Sigmoid colon (tissue), 7 donors: ENCODE measurements around the gene GPX3. TPM values are rescaled to one million over a fixed set of nuclear protein-coding genes. Genes with fewer than 3 reads are reported as not detected.

Source experiments
- DNase-seq: peaks from one replicate; pipeline ENCODE4 v3.0.0-alpha.2; 2019
- H3K27ac ChIP-seq, 4 donors: fragments of 200-600 bp; sonication (generic); one replicate each; pipeline ENCODE4 v1.5.1; 2016 to 2019; ENCODE audit warnings: mild to moderate bottlenecking in 1 of 4
- H3K27me3 ChIP-seq, 3 donors: fragments of 200-600 bp; sonication (generic); one replicate each; pipeline ENCODE4 v1.5.1; 2019; ENCODE audit warnings: mild to moderate bottlenecking in 1 of 3
- H3K36me3 ChIP-seq, 4 donors: fragments of 200-600 bp; sonication (generic); one replicate each; pipeline ENCODE4 v1.5.1; 2016 to 2019
- H3K4me1 ChIP-seq, 4 donors: fragments of 200-600 bp; sonication (generic); one replicate each; pipeline ENCODE4 v1.5.1; 2017 to 2019
- H3K4me3 ChIP-seq, 4 donors: fragments of 200-600 bp; sonication (generic); one replicate each; pipeline ENCODE4 v1.5.1; 2017 to 2019; ENCODE audit warnings: mild to moderate bottlenecking in 2 of 4, moderate library complexity in 1 of 4
- H3K9me3 ChIP-seq, 4 donors: fragments of 200-600 bp in 3 of 4; sonication (generic) in 3 of 4; one replicate each; pipeline versions ENCODE4 v1.5.1 to v1.6.1; 2013 to 2019
- CTCF ChIP-seq, 4 experiments: fragments of 450-650 bp in 3 of 4; fragments of 200-600 bp in 1 of 4; IDR thresholded peaks; one replicate each; pipeline ENCODE4 v1.5.1; 2016 to 2019; ENCODE audit warnings: antibody characterized with exemption in 4 of 4, mild to moderate bottlenecking in 3 of 4, moderate library complexity in 2 of 4
- EP300 ChIP-seq, 4 donors: sonication (generic); formaldehyde crosslinking; IDR thresholded peaks; one replicate each; pipeline ENCODE4 v1.6.1; 2017; ENCODE audit warnings: antibody characterized with exemption in 4 of 4
- POLR2A ChIP-seq, 2 donors: fragments of 450-650 bp; IDR thresholded peaks; one replicate each; pipeline ENCODE4 v1.6.1; 2016; ENCODE audit warnings: antibody characterized with exemption in 2 of 2, mild to moderate bottlenecking in 2 of 2, moderate library complexity in 2 of 2
- POLR2AphosphoS5 ChIP-seq, 4 donors: sonication (generic); formaldehyde crosslinking; IDR thresholded peaks; one replicate each; pipeline ENCODE4 v1.6.1; 2017; ENCODE audit warnings: antibody characterized with exemption in 4 of 4
- WGBS, 2 donors: extraction: QIAGEN DNeasy Blood & Tissue Kit; methylation state at CpG; one replicate each; pipeline ENCODE4 v1.1.7; 2013; 5-methylcytosine and 5-hydroxymethylcytosine counted together
- intact Hi-C: fragments of 100-400 bp; cut with DNase I; formaldehyde crosslinking; loops from one replicate; pipeline ENCODE4 v1.15.1; 2023
- polyA plus RNA-seq, 3 donors: library from polyadenylated mRNA; stranded (reverse); fragments of 200-250 nt; gene quantifications; one replicate each; pipeline ENCODE4 v1.2.3, GENCODE V29; 2013
- total RNA-seq, 4 donors: library from RNA; depleted of rRNA; stranded (reverse); fragments of >200 nt; gene quantifications; one replicate each; pipeline ENCODE4 v1.1.0, GENCODE V29; 2016
- donor health status: healthy with polysubstance abuse.
- donor health status: Bipolar disorder and iron deficiency.
- donor health status: healthy.

GPX3 gene
- total and polyA plus RNA-seq, 7 donors, result 85.1 to 2,079 (median 805) TPM

DNA sequence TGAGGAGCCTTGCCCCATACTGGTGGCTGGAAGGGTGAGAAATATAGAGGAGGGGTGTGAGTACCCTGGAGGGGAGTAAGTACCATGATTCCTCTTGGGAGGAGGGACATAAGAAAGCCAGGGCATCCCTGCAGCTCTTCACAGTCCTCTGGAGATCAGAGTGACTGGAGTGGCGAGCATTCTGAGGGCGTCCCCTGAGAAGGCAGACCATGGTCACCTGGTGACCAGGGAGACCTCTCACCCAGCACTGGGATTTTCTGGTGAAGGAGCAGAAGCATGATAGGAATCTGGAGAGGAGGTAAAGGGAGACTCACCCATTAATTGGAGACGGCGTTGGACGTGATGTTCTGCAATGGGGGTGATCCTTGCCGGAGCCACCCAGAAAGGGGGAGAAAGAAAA is 27.7 kb upstream of the GPX3 start:
- no peak for TF ChIP-seq POLR2AphosphoS5 (IDR thresholded peaks at IDR 0.05)
- no peak for TF ChIP-seq POLR2A (IDR thresholded peaks at IDR 0.05)
- no peak for TF ChIP-seq EP300 (IDR thresholded peaks at IDR 0.05)
- TF ChIP-seq CTCF (IDR thresholded peaks at IDR 0.05), result no peak
- no peak overlapping the region for H3K4me3 ChIP-seq
- no peak for DNase-seq
- peaks cover 0 to 3% (median 0%) of the 10 kb centered on the region in 4 donors for H3K9me3 ChIP-seq
- H3K27ac ChIP-seq, result no peak overlapping the region
- no peaks in the 10 kb centered on the region for H3K4me1 ChIP-seq
- intact Hi-C loops, result no loop called here
- 96 to 97% methylated on average over 6 of the region's 6 CpGs for whole genome bisulfite sequencing, 2 donors
- H3K27me3 ChIP-seq, result no peaks in the 10 kb centered on the region
- H3K36me3 ChIP-seq, result no peaks in the 10 kb centered on the region

DNA sequence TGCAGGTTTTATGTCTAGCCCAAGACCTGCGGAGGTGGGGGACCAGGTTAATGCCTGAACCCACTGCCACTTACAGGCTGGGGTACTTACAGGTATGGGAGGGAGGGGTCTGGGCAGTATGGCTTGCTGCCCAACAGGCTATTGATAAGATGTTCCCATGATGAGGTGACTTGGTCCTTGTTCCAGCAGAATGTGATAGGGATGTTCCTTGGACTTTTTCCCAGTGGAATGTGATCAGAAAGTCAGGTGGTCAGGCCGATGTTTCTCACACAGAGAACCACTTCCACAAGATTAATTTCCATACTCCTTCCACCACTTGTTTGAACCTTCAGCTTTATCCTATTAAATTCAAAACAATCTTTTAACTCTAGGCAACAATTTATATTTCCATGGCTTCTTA is 27.0 kb upstream of the GPX3 start:
- DNase-seq, result no peak
- peaks cover 0 to 3% (median 0%) of the 10 kb centered on the region in 4 donors for H3K9me3 ChIP-seq
- WGBS, 2 donors, result 70 to 90% methylated on average over 2 of the region's 2 CpGs
- TF ChIP-seq CTCF (IDR thresholded peaks at IDR 0.05), result no peak
- no peak for TF ChIP-seq POLR2A (IDR thresholded peaks at IDR 0.05)
- no peak for TF ChIP-seq EP300 (IDR thresholded peaks at IDR 0.05)
- TF ChIP-seq POLR2AphosphoS5 (IDR thresholded peaks at IDR 0.05), result no peak
- no peaks in the 10 kb centered on the region for H3K27me3 ChIP-seq
- intact Hi-C loops, result no loop called here
- H3K36me3 ChIP-seq, result no peaks in the 10 kb centered on the region
- no peaks in the 10 kb centered on the region for H3K4me1 ChIP-seq
- H3K27ac ChIP-seq, result no peak overlapping the region
- H3K4me3 ChIP-seq, result no peak overlapping the region

GRCh38 chr5:150993826-150994412 is 26.5 kb upstream of the GPX3 start:
- H3K27ac ChIP-seq, result no peak overlapping the region
- TF ChIP-seq POLR2A (IDR thresholded peaks at IDR 0.05) (no peak), POLR2AphosphoS5 (IDR thresholded peaks at IDR 0.05) (no peak), CTCF (IDR thresholded peaks at IDR 0.05) (no peak), EP300 (IDR thresholded peaks at IDR 0.05) (no peak)
- intact Hi-C loops, result no loop called here

DNA sequence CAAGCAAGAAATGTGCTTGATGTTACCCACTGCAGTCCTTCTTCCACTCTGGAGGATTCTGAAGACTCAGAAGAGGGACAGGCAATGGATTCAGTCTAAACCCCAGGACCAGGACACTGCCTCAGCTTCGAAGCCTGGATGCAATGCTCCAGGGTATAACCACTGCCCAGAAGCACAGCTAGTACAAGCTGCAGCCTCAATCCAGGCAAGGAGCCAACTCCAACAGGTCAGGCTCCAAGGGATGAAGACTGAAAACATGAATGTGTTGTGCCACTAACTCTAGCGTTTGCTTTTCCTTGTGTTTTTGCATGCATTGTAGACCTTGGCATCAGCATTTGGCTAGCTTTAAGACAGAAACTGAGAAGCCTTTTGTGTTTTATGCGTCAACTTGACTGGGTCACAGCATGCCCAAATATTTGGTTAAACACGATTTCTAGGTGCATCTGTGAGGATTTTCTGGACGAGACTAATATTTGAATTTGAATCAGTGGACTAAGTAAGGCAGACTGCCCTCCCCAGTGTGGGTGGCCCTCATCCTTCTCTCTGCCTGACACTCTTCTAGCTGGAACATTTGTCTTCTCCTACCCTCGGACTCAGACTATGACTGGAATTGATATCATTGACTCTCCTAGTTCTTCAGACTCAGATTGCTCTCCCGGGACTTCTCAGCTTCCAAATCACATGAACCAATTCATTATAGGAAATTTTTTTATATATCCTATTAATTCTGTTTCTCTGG is 20.5 kb upstream of the GPX3 start:
- Histone ChIP-seq H3K27ac (peak overlapping the region in 1 of 4 donors; percentile 2), H3K36me3 (no peaks in the 10 kb centered on the region), H3K9me3 (no peaks in the 10 kb centered on the region), H3K4me1 (peaks cover 0 to 14% (median 6%) of the 10 kb centered on the region in 4 donors), H3K4me3 (no peak overlapping the region), H3K27me3 (no peaks in the 10 kb centered on the region)
- no peak for TF ChIP-seq POLR2A (IDR thresholded peaks at IDR 0.05)
- TF ChIP-seq POLR2AphosphoS5 (IDR thresholded peaks at IDR 0.05), result no peak
- no peak for TF ChIP-seq EP300 (IDR thresholded peaks at IDR 0.05)
- no peak for TF ChIP-seq CTCF (IDR thresholded peaks at IDR 0.05)
- intact Hi-C loops, result loop anchor here (5.0 kb wide), 1 partner anchor 47 kb away; no protein-coding TSS in a partner anchor
- DNase-seq, result peak; percentile 85
- WGBS, 2 donors, result 64 to 65% methylated on average over 7 of the region's 7 CpGs

More at GRCh38 chr5:150993826-150994412, 26.5 kb upstream of the GPX3 start:
- Histone ChIP-seq H3K9me3 (peaks cover 0 to 3% (median 0%) of the 10 kb centered on the region in 4 donors), H3K4me1 (no peaks in the 10 kb centered on the region), H3K4me3 (no peak overlapping the region), H3K36me3 (no peaks in the 10 kb centered on the region), H3K27me3 (no peaks in the 10 kb centered on the region)
- WGBS, 2 donors, result 15 to 61% methylated on average over 1 of the region's 1 CpG
- no peak for DNase-seq
